ENCODE data around the gene SMIM41. TPM values are rescaled to one million over a fixed set of nuclear protein-coding genes. Genes with fewer than 3 reads are reported as not detected.

The SMIM41 gene
- total and polyA plus RNA-seq, 11 donors: 0.08 to 0.65 (median 0.32) TPM; not detected in 6

- Histone ChIP-seq H3K27me3 (no peaks in the 10 kb centered on the region), H3K9me3 (no peaks in the 10 kb centered on the region), H3K4me1 (peaks cover 8 to 95% (median 50%) of the 10 kb centered on the region in 12 donors), H3K27ac (peak overlapping the region; percentile 89 to 99 (median 97)), H3K4me3 (peak overlapping the region; percentile 48 to 83 (median 74)), H3K36me3 (peaks cover 4 to 25% (median 16%) of the 10 kb centered on the region in 9 donors)
- TF ChIP-seq, protein P1, sequence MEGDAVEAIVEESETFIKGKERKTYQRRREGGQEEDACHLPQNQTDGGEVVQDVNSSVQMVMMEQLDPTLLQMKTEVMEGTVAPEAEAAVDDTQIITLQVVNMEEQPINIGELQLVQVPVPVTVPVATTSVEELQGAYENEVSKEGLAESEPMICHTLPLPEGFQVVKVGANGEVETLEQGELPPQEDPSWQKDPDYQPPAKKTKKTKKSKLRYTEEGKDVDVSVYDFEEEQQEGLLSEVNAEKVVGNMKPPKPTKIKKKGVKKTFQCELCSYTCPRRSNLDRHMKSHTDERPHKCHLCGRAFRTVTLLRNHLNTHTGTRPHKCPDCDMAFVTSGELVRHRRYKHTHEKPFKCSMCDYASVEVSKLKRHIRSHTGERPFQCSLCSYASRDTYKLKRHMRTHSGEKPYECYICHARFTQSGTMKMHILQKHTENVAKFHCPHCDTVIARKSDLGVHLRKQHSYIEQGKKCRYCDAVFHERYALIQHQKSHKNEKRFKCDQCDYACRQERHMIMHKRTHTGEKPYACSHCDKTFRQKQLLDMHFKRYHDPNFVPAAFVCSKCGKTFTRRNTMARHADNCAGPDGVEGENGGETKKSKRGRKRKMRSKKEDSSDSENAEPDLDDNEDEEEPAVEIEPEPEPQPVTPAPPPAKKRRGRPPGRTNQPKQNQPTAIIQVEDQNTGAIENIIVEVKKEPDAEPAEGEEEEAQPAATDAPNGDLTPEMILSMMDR (IDR thresholded peaks at IDR 0.05): no peak
- TF ChIP-seq POLR2A (IDR thresholded peaks at IDR 0.05): no peak
- ATAC-seq (no peak), DNase-seq (peak in 1 of 5 donors; percentile 65)
- WGBS, 4 donors: 24 to 30% (median 28%) methylated on average over 16 of the region's 16 CpGs
- intact Hi-C loops (cut with DNase I): loop anchor here in 6 of 10 donors (2.0 kb wide), 4 partner anchors 17 to 25 kb away; partner anchors contain the start of gene ATG101 (in 1 of the 6)
These were observed 29.3 kb upstream of the SMIM41 start for GRCh38 chr12:52050116-52050757.

GRCh38 chr12:52050758-52051541, 28.6 kb upstream of the SMIM41 start, which contains the start of gene NR4A1:
Gene NR4A1 (plus strand): TSS chr12:52051442. CDS start chr12:52054329, 2,887 bp downstream.
- intact Hi-C loops (cut with DNase I): loop anchor here in 6 of 10 donors (1.0 to 2.0 kb wide), 5 partner anchors 18 to 26 kb away; partner anchors contain the start of gene ATG101 (in 2 of the 6)
- Histone ChIP-seq H3K9me3 (no peaks in the 10 kb centered on the region), H3K4me3 (peak within 1 kb of the TSS; percentile 48 to 83 (median 74)), H3K4me1 (peaks cover 5 to 92% (median 44%) of the 10 kb centered on the region in 12 donors), H3K27ac (peak within 1 kb of the TSS; percentile 89 to 99 (median 97)), H3K27me3 (no peaks in the 10 kb centered on the region), H3K36me3 (peaks cover 7 to 30% (median 22%) of the 10 kb centered on the region in 9 donors)
- TF ChIP-seq, protein P1 (IDR thresholded peaks at IDR 0.05): peak in 9 of 12 donors; percentile 11 to 64 (median 35)
- TF ChIP-seq POLR2A (IDR thresholded peaks at IDR 0.05): peak; percentile 97
- DNase-seq (peak; percentile 99 to 100 (median 99)), ATAC-seq (peak; percentile 82 to 89 (median 84))
- WGBS, 4 donors: 0 to 1% (median 1%) methylated on average over 26 to 77 of the region's 77 CpGs

DNA sequence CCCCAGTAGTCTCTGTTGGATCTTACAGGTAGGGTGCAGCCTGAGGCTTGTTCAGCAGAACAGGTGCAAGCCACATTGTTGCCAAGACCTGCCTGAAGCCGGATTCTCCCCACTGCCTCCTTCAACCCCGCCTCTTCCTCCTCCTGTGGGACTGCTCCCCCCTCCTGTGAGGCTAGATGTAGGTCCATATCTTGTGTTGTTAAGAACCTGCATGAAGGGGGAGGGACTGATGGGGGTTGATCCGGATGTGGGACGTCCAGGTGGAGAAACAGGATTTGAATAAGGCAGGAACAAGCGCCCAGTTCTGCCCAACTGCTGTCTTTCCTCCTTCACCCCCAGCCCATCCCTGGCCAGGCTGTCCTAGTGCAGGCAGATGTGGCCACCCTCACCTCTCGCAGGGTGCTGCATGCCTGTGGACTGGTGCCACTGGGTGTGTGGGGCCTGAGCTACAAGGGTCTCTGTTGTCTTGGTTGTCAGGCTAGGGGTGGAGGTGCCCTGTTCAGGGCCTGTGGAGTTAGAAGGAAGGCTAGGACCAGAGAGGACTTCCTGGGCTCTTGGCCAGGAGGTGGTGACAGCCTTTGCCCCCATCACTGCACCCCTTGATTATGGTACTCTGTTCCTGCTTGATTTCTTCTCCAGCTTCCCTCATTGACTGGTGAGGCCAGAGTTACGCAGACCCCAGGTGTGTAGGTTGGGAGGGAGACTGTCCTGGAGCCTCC, 26.9 kb upstream of the SMIM41 start:
- TF ChIP-seq, protein P1 (IDR thresholded peaks at IDR 0.05): no peak
- TF ChIP-seq POLR2A (IDR thresholded peaks at IDR 0.05): no peak
- no peak for ATAC-seq
- intact Hi-C loops (cut with DNase I): loop anchor here in 1 of 10 donors (2.0 kb wide), 1 partner anchor 16 kb away; the partner anchor contains the start of gene ATG101
- Histone ChIP-seq H3K36me3 (peaks cover 7 to 43% (median 37%) of the 10 kb centered on the region in 9 donors), H3K4me3 (peak overlapping the region; percentile 14 to 83 (median 74)), H3K9me3 (no peaks in the 10 kb centered on the region), H3K4me1 (peaks cover 4 to 77% (median 27%) of the 10 kb centered on the region in 12 donors), H3K27ac (peak overlapping the region in 11 of 12 donors; percentile 18 to 99 (median 97)), H3K27me3 (no peaks in the 10 kb centered on the region)
- WGBS, 4 donors: 51 to 73% (median 67%) methylated on average over 6 to 7 of the region's 7 CpGs
- peak in 3 of 5 donors; percentile 43 to 64 (median 46) for DNase-seq
